Measurements from ENCODE around the gene DNAJB6. TPM values are rescaled to one million over a fixed set of nuclear protein-coding genes. Genes with fewer than 3 reads are reported as not detected.

Gene DNAJB6
- total RNA-seq, 1 donor from 2014 or later, result 103 TPM

DNA sequence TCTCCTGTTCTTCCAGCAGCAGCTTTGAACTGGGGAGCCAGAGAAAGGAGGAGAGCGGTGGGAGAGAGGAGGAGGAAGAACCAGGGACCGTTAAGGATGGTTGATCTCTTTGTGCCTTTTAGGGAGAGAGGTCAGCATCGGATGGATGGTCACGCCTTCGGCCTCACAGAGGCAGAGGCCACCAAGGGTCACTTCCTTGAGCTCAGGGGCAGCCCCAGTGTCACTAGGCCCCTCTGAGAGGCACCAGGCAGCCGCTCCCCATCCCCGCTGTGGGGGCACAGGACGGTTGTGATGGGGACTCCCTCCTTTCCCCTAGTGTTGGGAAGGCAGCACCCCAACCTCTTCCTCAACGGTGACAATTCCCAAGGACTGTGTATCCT lies 121.4 kb downstream of the DNAJB6 start:
- TF ChIP-seq CTCF (IDR thresholded peaks at IDR 0.05), result no peak
- no peaks in the 10 kb centered on the region for H3K36me3 ChIP-seq
- H3K4me3 ChIP-seq, result no peak overlapping the region
- ATAC-seq (no peak), DNase-seq (no peak)
- H3K9me3 ChIP-seq, result no peaks in the 10 kb centered on the region
- intact Hi-C loops (cut with DNase I), result no loop called here
- H3K27ac ChIP-seq, result no peak overlapping the region
- H3K27me3 ChIP-seq (ENCODE audit: low read depth), result peaks cover 4% of the 10 kb centered on the region
- H3K4me1 ChIP-seq, result no peaks in the 10 kb centered on the region

DNA sequence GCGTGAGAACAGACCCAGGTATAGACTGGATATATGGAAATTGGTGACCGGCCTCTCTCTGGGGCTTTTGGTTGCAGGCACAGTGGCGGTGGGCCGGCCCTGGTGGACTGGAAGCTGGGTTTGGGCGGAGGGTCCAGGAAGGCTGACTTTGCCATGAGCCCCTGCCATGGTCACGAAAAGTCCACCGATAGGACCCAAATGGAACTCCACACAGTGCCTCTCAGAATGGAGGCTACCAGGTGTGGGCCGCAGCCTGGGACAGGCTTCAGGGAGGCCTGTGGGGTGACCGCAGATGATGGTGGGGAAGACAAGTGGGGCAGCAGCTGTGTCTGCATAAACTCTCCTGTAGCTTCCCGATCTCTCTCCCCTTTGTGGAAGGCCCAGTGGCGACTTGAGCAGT lies 123.2 kb downstream of the DNAJB6 start:
- intact Hi-C loops (cut with DNase I), result no loop called here
- Histone ChIP-seq H3K9me3 (no peaks in the 10 kb centered on the region), H3K4me3 (no peak overlapping the region), H3K27me3 (ENCODE audit: low read depth) (peaks cover 5% of the 10 kb centered on the region), H3K27ac (no peak overlapping the region), H3K4me1 (no peaks in the 10 kb centered on the region), H3K36me3 (no peaks in the 10 kb centered on the region)
- DNase-seq (no peak), ATAC-seq (no peak)
- no peak for TF ChIP-seq CTCF (IDR thresholded peaks at IDR 0.05)

DNA sequence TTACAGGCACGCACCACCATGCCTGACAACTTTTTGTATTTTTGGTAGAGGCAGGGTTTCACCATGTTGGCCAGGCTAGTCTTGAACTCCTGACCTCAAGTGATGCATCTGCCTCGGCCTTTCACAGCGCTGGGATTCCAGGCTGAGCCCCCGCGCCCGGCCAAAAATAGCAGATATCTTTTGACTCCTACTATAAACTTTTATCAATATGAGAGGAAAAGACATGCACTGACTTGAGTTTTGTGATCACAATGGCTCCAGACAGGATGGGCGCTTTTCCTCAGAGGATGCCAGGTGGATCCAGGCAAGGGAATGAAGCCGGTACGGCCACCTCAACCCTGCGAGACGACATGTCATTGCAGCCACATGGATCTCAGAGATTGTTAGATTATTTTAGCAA lies 123.9 kb downstream of the DNAJB6 start:
- no peaks in the 10 kb centered on the region for H3K36me3 ChIP-seq
- ATAC-seq (no peak), DNase-seq (peak; percentile 8)
- no peaks in the 10 kb centered on the region for H3K4me1 ChIP-seq
- no peak for TF ChIP-seq CTCF (IDR thresholded peaks at IDR 0.05)
- intact Hi-C loops (cut with DNase I), result no loop called here
- no peak overlapping the region for H3K27ac ChIP-seq
- peaks cover 13% of the 10 kb centered on the region for H3K27me3 ChIP-seq (ENCODE audit: low read depth)
- no peak overlapping the region for H3K4me3 ChIP-seq
- H3K9me3 ChIP-seq, result no peaks in the 10 kb centered on the region

- no peak overlapping the region for H3K27ac ChIP-seq
- no peaks in the 10 kb centered on the region for H3K9me3 ChIP-seq
- intact Hi-C loops (cut with DNase I), result no loop called here
- H3K4me3 ChIP-seq, result no peak overlapping the region
- H3K27me3 ChIP-seq (ENCODE audit: low read depth), result peaks cover 22% of the 10 kb centered on the region
- no peaks in the 10 kb centered on the region for H3K4me1 ChIP-seq
- DNase-seq, result no peak
- ATAC-seq, result no peak
- no peak for TF ChIP-seq CTCF (IDR thresholded peaks at IDR 0.05)
- H3K36me3 ChIP-seq, result no peaks in the 10 kb centered on the region
Observed at GRCh38 chr7:157461573-157462418, 125.0 kb downstream of the DNAJB6 start.

DNA sequence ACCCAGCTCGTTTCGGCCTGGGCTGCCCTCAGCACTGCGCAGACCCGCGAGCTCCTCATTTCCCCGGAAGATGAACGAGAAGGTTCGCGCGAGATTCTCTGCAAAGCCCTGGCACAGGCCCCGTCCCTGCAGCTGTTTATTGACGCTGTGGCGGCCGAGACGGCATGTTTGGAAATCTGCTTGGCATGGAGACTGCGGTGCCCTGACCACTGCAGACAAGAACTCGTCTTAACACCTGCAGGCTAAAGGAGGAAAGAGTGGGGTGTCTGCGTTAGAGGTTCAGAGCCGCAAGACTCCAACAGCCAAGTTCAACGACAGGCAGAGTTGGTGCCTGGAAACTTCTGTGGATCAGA lies 125.6 kb downstream of the DNAJB6 start:
- Histone ChIP-seq H3K4me3 (no peak overlapping the region), H3K36me3 (no peaks in the 10 kb centered on the region), H3K27me3 (ENCODE audit: low read depth) (peaks cover 28% of the 10 kb centered on the region), H3K9me3 (no peaks in the 10 kb centered on the region), H3K27ac (no peak overlapping the region), H3K4me1 (no peaks in the 10 kb centered on the region)
- no peak for TF ChIP-seq CTCF (IDR thresholded peaks at IDR 0.05)
- no peak for ATAC-seq
- intact Hi-C loops (cut with DNase I), result no loop called here
- no peak for DNase-seq

Measured in lower lobe of right lung (tissue), 2 donors.